GM23248 (cell line): ENCODE data around the gene IQGAP1.

Experiments
- EZH2 ChIP-seq: fragments of 200-600 bp; sonication (generic); IDR thresholded peaks from 2 replicates; pipeline ENCODE4 v1.6.1; 2018; ENCODE audit warnings: antibody characterized with exemption, mild to moderate bottlenecking; ENCODE audit not compliant: insufficient read depth, poor library complexity, severe bottlenecking
- EZH2phosphoT487 ChIP-seq: fragments of 200-600 bp; sonication (generic); IDR thresholded peaks from 2 replicates; pipeline ENCODE4 v1.6.1; 2018; ENCODE audit warnings: antibody characterized with exemption, moderate library complexity, mild to moderate bottlenecking, low read depth; ENCODE audit not compliant: insufficient read depth

GRCh38 chr15:90540768-90541167 is 152.7 kb downstream of the IQGAP1 start:
- TF ChIP-seq EZH2 (no peak), EZH2phosphoT487 (no peak)
